ENCODE data around the gene EPHB2.

EPHB2 gene

GRCh38 chr1:22780696-22781095 lies 70.1 kb downstream of the EPHB2 start:
- DNase-seq (ENCODE audit: low read depth, low spot score), result peak; percentile 93

GRCh38 chr1:22781483-22781882 lies 70.8 kb downstream of the EPHB2 start:
- no peak for DNase-seq (ENCODE audit: low read depth, low spot score)

- DNase-seq (ENCODE audit: low read depth, low spot score), result no peak
These were observed 71.8 kb downstream of the EPHB2 start for GRCh38 chr1:22782406-22782805.

GRCh38 chr1:22784317-22784716 lies 73.7 kb downstream of the EPHB2 start:
- no peak for DNase-seq (ENCODE audit: low read depth, low spot score)

- no peak for DNase-seq (ENCODE audit: low read depth, low spot score)
These were observed 74.1 kb downstream of the EPHB2 start for GRCh38 chr1:22784737-22785136.

GRCh38 chr1:22786101-22786500 lies 75.5 kb downstream of the EPHB2 start:
- DNase-seq (ENCODE audit: low read depth, low spot score), result no peak

GRCh38 chr1:22786719-22787489 lies 76.3 kb downstream of the EPHB2 start:
- no peak for DNase-seq (ENCODE audit: low read depth, low spot score)

- peak; percentile 36 for DNase-seq (ENCODE audit: low read depth, low spot score)
These were observed 77.0 kb downstream of the EPHB2 start for GRCh38 chr1:22787636-22788035.

GRCh38 chr1:22788254-22788661 lies 77.6 kb downstream of the EPHB2 start:
- no peak for DNase-seq (ENCODE audit: low read depth, low spot score)

GRCh38 chr1:22789356-22789994 lies 78.8 kb downstream of the EPHB2 start:
- no peak for DNase-seq (ENCODE audit: low read depth, low spot score)

- DNase-seq (ENCODE audit: low read depth, low spot score), result no peak
These were observed 79.8 kb downstream of the EPHB2 start for GRCh38 chr1:22790232-22791008.

- no peak for DNase-seq (ENCODE audit: low read depth, low spot score)
These were observed 81.2 kb downstream of the EPHB2 start for GRCh38 chr1:22791831-22792347.

GRCh38 chr1:22792396-22793160 lies 81.9 kb downstream of the EPHB2 start:
- DNase-seq (ENCODE audit: low read depth, low spot score), result peak; percentile 65

- DNase-seq (ENCODE audit: low read depth, low spot score), result no peak
These were observed 83.0 kb downstream of the EPHB2 start for GRCh38 chr1:22793647-22794046.

GRCh38 chr1:22794647-22795365 lies 84.2 kb downstream of the EPHB2 start:
- peak; percentile 80 for DNase-seq (ENCODE audit: low read depth, low spot score)

- DNase-seq (ENCODE audit: low read depth, low spot score), result no peak
These were observed 84.7 kb downstream of the EPHB2 start for GRCh38 chr1:22795366-22795714.

- DNase-seq (ENCODE audit: low read depth, low spot score), result no peak
These were observed 86.0 kb downstream of the EPHB2 start for GRCh38 chr1:22796642-22797041.

- no peak for DNase-seq (ENCODE audit: low read depth, low spot score)
These were observed 87.4 kb downstream of the EPHB2 start for GRCh38 chr1:22798083-22798482.

- DNase-seq (ENCODE audit: low read depth, low spot score), result no peak
These were observed 89.3 kb downstream of the EPHB2 start for GRCh38 chr1:22799971-22800370.

- no peak for DNase-seq (ENCODE audit: low read depth, low spot score)
These were observed 90.0 kb downstream of the EPHB2 start for GRCh38 chr1:22800629-22801028.

GRCh38 chr1:22801347-22801746 lies 90.7 kb downstream of the EPHB2 start:
- no peak for DNase-seq (ENCODE audit: low read depth, low spot score)
